ENCODE data around the gene EDAR. TPM values are rescaled to one million over a fixed set of nuclear protein-coding genes. Genes with fewer than 3 reads are reported as not detected.

EDAR gene
- total RNA-seq, 1 experiment from 2014 or later = 0.15 TPM

GRCh38 chr2:108912629-108912902 lies 76.5 kb downstream of the EDAR start:
- ChIA-PET CTCF (no interaction called here), POLR2A (no interaction called here), RAD21 (ENCODE audit: low non-redundant PET in 1 of 2, low total read pairs in 2 of 2, uncharacterized antibody in 2 of 2, unreplicated experiment in 2 of 2) (no interaction called here)
- H4K20me1 ChIP-seq (ENCODE audit: insufficient read depth) = no peaks in the 10 kb centered on the region
- H2AFZ ChIP-seq (ENCODE audit: low read depth, low read length, poor library complexity, severe bottlenecking) = no peak overlapping the region
- no TSS peak for BruUV-seq (replicated peaks)
- no peak overlapping the region for H3K27ac ChIP-seq (ENCODE audit: low read depth, low read length)
- no peak for TF ChIP-seq SIN3A (IDR thresholded peaks at IDR 0.05; ENCODE audit: low read depth)
- TF ChIP-seq SRF (IDR thresholded peaks at IDR 0.05; ENCODE audit: low read depth) = no peak
- no peak for TF ChIP-seq ZNF274 (IDR thresholded peaks at IDR 0.05; ENCODE audit: low read depth, low read length)
- TF ChIP-seq REST (IDR thresholded peaks at IDR 0.05; ENCODE audit: low read depth) = no peak
- TF ChIP-seq POLR2A (IDR thresholded peaks at IDR 0.05; ENCODE audit: borderline replicate concordance, extremely low read depth, insufficient read depth, insufficient read length) = no peak
- no peak for TF ChIP-seq MAX (IDR thresholded peaks at IDR 0.05)
- no peak for TF ChIP-seq EZH2phosphoT487 (IDR thresholded peaks at IDR 0.05; ENCODE audit: borderline replicate concordance)
- TF ChIP-seq EZH2 (IDR thresholded peaks at IDR 0.05) = no peak
- no peak overlapping the region for H3K4me2 ChIP-seq (ENCODE audit: low read length)
- no peaks in the 10 kb centered on the region for H3K79me2 ChIP-seq (ENCODE audit: insufficient read depth, low read length)
- no peaks in the 10 kb centered on the region for H3K36me3 ChIP-seq (ENCODE audit: control insufficient read depth in 1 of 2, insufficient read depth in 2 of 2, low read length in 2 of 2)
- H3K9me2 ChIP-seq (ENCODE audit: insufficient read depth) = no peaks in the 10 kb centered on the region
- H3K4me1 ChIP-seq (ENCODE audit: control insufficient read depth in 1 of 2, insufficient read depth in 2 of 2, low read length in 2 of 2) = no peaks in the 10 kb centered on the region
- no peak overlapping the region for H3K9ac ChIP-seq (ENCODE audit: low read length)
- H3K4me3 ChIP-seq (replicated peaks in 1 of 2; ENCODE audit: low read depth in 1 of 2, low read length in 2 of 2) = no peak overlapping the region
- H3K27me3 ChIP-seq (ENCODE audit: insufficient read depth, low read length) = no peaks in the 10 kb centered on the region
- ATAC-seq (no peak), DNase-seq (ENCODE audit: low read depth, low spot score) (no peak)
- no peaks in the 10 kb centered on the region for H3K9me3 ChIP-seq (ENCODE audit: control insufficient read depth in 1 of 2, insufficient read depth in 1 of 2, low read depth in 1 of 2, low read length in 2 of 2)
- intact Hi-C loops (cut with micrococcal nuclease) = no loop called here
